Measurements from ENCODE around the gene VPS35L. TPM values are rescaled to one million over a fixed set of nuclear protein-coding genes. Genes with fewer than 3 reads are reported as not detected.
"Not testable (repeated sequence)": the region's sequence is repeated elsewhere in the genome, so short reads cannot be mapped to it uniquely, and the experiment has no call there.

Gene VPS35L
- polyA plus RNA-seq, 5 donors, result 50.5 to 56.9 (median 55.9) TPM

- DNase-seq, result no peak
Measured at GRCh38 chr16:19649980-19650379, 94.5 kb downstream of the VPS35L start.

GRCh38 chr16:19654147-19654546 is 98.6 kb downstream of the VPS35L start:
- DNase-seq, result no peak

GRCh38 chr16:19655242-19655777 is 99.8 kb downstream of the VPS35L start:
- DNase-seq, result no peak

GRCh38 chr16:19657831-19658230 is 102.3 kb downstream of the VPS35L start:
- DNase-seq, result no peak

- no peak for DNase-seq
Measured at GRCh38 chr16:19659554-19659953, 104.1 kb downstream of the VPS35L start.

- no peak for DNase-seq
Measured at GRCh38 chr16:19660432-19660831, 104.9 kb downstream of the VPS35L start.

GRCh38 chr16:19662351-19662750 is 106.8 kb downstream of the VPS35L start:
- no peak for DNase-seq

GRCh38 chr16:19664166-19664565 is 108.7 kb downstream of the VPS35L start:
- DNase-seq, result no peak

GRCh38 chr16:19665313-19665712 is 109.8 kb downstream of the VPS35L start:
- not testable (repeated sequence) for DNase-seq

GRCh38 chr16:19666477-19666876 is 111.0 kb downstream of the VPS35L start:
- no peak for DNase-seq

GRCh38 chr16:19672378-19672777 is 116.9 kb downstream of the VPS35L start:
- no peak for DNase-seq

- DNase-seq, result no peak
Measured at GRCh38 chr16:19674485-19674884, 119.0 kb downstream of the VPS35L start.

- no peak for DNase-seq
Measured at GRCh38 chr16:19677402-19677801, 121.9 kb downstream of the VPS35L start.

- no peak for DNase-seq
Measured at GRCh38 chr16:19678804-19679203, 123.3 kb downstream of the VPS35L start.

- not testable (repeated sequence) for DNase-seq
Measured at GRCh38 chr16:19679281-19679680, 123.8 kb downstream of the VPS35L start.

- DNase-seq, result no peak
Measured at GRCh38 chr16:19680881-19681340, 125.4 kb downstream of the VPS35L start.

- DNase-seq, result no peak
Measured at GRCh38 chr16:19681637-19682036, 126.1 kb downstream of the VPS35L start.

- no peak for DNase-seq
Measured at GRCh38 chr16:19683453-19684236, 128.1 kb downstream of the VPS35L start.

- no peak for DNase-seq
Measured at GRCh38 chr16:19685176-19685575, 129.7 kb downstream of the VPS35L start.

- no peak for DNase-seq
Measured at GRCh38 chr16:19687279-19687678, 131.8 kb downstream of the VPS35L start.

- no peak for DNase-seq
Measured at GRCh38 chr16:19688396-19689024, 133.0 kb downstream of the VPS35L start.

GRCh38 chr16:19689342-19689741 is 133.8 kb downstream of the VPS35L start:
- no peak for DNase-seq

GRCh38 chr16:19690196-19690595 is 134.7 kb downstream of the VPS35L start:
- no peak for DNase-seq

Measured in right lung (tissue), 5 donors.